Measurements from ENCODE around the gene GRIK2. TPM values are rescaled to one million over a fixed set of nuclear protein-coding genes. Genes with fewer than 3 reads are reported as not detected.

Gene GRIK2
- total RNA-seq, 1 experiment from 2014 or later = 0.29 TPM

- H3K27me3 ChIP-seq (replicated peaks; ENCODE audit: control insufficient read depth, insufficient read depth, low read length) = no peaks in the 10 kb centered on the region
- ChIA-PET POLR2A (no interaction called here), CTCF (interaction anchor here (0.7 kb wide), 1 partner anchor 135 kb away, joined by 5 read pairs; no protein-coding TSS in a partner anchor)
- BruUV-seq (replicated peaks) = no TSS peak
- no peak for TF ChIP-seq CTCF (IDR thresholded peaks at IDR 0.05; ENCODE audit: insufficient read depth in 1 of 2, low read depth in 1 of 2, low read length in 1 of 2, severe bottlenecking in 1 of 2, unreplicated experiment in 1 of 2)
- H3K27me3 Mint-ChIP-seq (ENCODE audit: insufficient read depth, unreplicated experiment) = peaks cover 3% of the 10 kb centered on the region
- no peak overlapping the region for H3K4me3 ChIP-seq (ENCODE audit: low read depth, low read length)
- no peaks in the 10 kb centered on the region for H3K4me1 Mint-ChIP-seq (ENCODE audit: low read depth, unreplicated experiment)
- H3K36me3 Mint-ChIP-seq (ENCODE audit: insufficient read depth, unreplicated experiment) = no peaks in the 10 kb centered on the region
- DNase-seq = no peak
- H3K9me3 Mint-ChIP-seq (ENCODE audit: unreplicated experiment) = no peaks in the 10 kb centered on the region
- H3K4me1 ChIP-seq = no peaks in the 10 kb centered on the region
- H3K27ac Mint-ChIP-seq (ENCODE audit: unreplicated experiment) = no peak overlapping the region
- intact Hi-C loops (cut with micrococcal nuclease; ENCODE audit: unreplicated experiment) = no loop called here
- H3K36me3 ChIP-seq (ENCODE audit: control insufficient read depth, insufficient read depth, low read length) = no peaks in the 10 kb centered on the region
- H3K9me3 ChIP-seq = no peaks in the 10 kb centered on the region
- H3K4me3 Mint-ChIP-seq (ENCODE audit: unreplicated experiment) = no peak overlapping the region
These were observed 42.3 kb upstream of the GRIK2 start for GRCh38 chr6:101351173-101351572.

GRCh38 chr6:101352316-101352715 lies 41.2 kb upstream of the GRIK2 start:
- BruUV-seq (replicated peaks) = no TSS peak
- no peak for DNase-seq
- Mint-ChIP-seq H3K9me3 (ENCODE audit: unreplicated experiment) (no peaks in the 10 kb centered on the region), H3K27ac (ENCODE audit: unreplicated experiment) (no peak overlapping the region), H3K27me3 (ENCODE audit: insufficient read depth, unreplicated experiment) (peaks cover 3% of the 10 kb centered on the region), H3K4me1 (ENCODE audit: low read depth, unreplicated experiment) (no peaks in the 10 kb centered on the region), H3K4me3 (ENCODE audit: unreplicated experiment) (no peak overlapping the region), H3K36me3 (ENCODE audit: insufficient read depth, unreplicated experiment) (no peaks in the 10 kb centered on the region)
- Histone ChIP-seq H3K36me3 (ENCODE audit: control insufficient read depth, insufficient read depth, low read length) (no peaks in the 10 kb centered on the region), H3K9me3 (no peaks in the 10 kb centered on the region), H3K4me1 (no peaks in the 10 kb centered on the region), H3K4me3 (ENCODE audit: low read depth, low read length) (no peak overlapping the region), H3K27me3 (replicated peaks; ENCODE audit: control insufficient read depth, insufficient read depth, low read length) (no peaks in the 10 kb centered on the region)
- POLR2A ChIA-PET = no interaction called here
- intact Hi-C loops (cut with micrococcal nuclease; ENCODE audit: unreplicated experiment) = no loop called here
- TF ChIP-seq CTCF (IDR thresholded peaks at IDR 0.05; ENCODE audit: insufficient read depth in 1 of 2, low read depth in 1 of 2, low read length in 1 of 2, severe bottlenecking in 1 of 2, unreplicated experiment in 1 of 2) = no peak
- CTCF ChIA-PET = no interaction called here

- H3K4me3 ChIP-seq (ENCODE audit: low read depth, low read length) = no peak overlapping the region
- no peak for DNase-seq
- Mint-ChIP-seq H3K9me3 (ENCODE audit: unreplicated experiment) (no peaks in the 10 kb centered on the region), H3K36me3 (ENCODE audit: insufficient read depth, unreplicated experiment) (no peaks in the 10 kb centered on the region), H3K4me3 (ENCODE audit: unreplicated experiment) (no peak overlapping the region), H3K27ac (ENCODE audit: unreplicated experiment) (no peak overlapping the region), H3K4me1 (ENCODE audit: low read depth, unreplicated experiment) (no peaks in the 10 kb centered on the region), H3K27me3 (ENCODE audit: insufficient read depth, unreplicated experiment) (no peaks in the 10 kb centered on the region)
- no peaks in the 10 kb centered on the region for H3K27me3 ChIP-seq (replicated peaks; ENCODE audit: control insufficient read depth, insufficient read depth, low read length)
- CTCF ChIA-PET = no interaction called here
- POLR2A ChIA-PET = no interaction called here
- BruUV-seq (replicated peaks) = no TSS peak
- intact Hi-C loops (cut with micrococcal nuclease; ENCODE audit: unreplicated experiment) = no loop called here
- TF ChIP-seq CTCF (IDR thresholded peaks at IDR 0.05; ENCODE audit: insufficient read depth in 1 of 2, low read depth in 1 of 2, low read length in 1 of 2, severe bottlenecking in 1 of 2, unreplicated experiment in 1 of 2) = no peak
- no peaks in the 10 kb centered on the region for H3K4me1 ChIP-seq
- H3K9me3 ChIP-seq = no peaks in the 10 kb centered on the region
- H3K36me3 ChIP-seq (ENCODE audit: control insufficient read depth, insufficient read depth, low read length) = no peaks in the 10 kb centered on the region
These were observed 28.3 kb upstream of the GRIK2 start for GRCh38 chr6:101365181-101365580.
